ENCODE results near the gene RGS19. TPM values are rescaled to one million over a fixed set of nuclear protein-coding genes. Genes with fewer than 3 reads are reported as not detected.
A peak's percentile ranks its signal among the peaks of the same experiment; 100 is the strongest.

The RGS19 gene
- total RNA-seq, 1 experiment from 2014 or later = 12.8 TPM

- H3K36me3 Mint-ChIP-seq (ENCODE audit: insufficient read depth in 1 of 3, low read depth in 3 of 3) = no peaks in the 10 kb centered on the region; a peak in 1 of 7 replicates
These were observed 38.1 kb downstream of the RGS19 start for GRCh38 chr20:64041040-64041780.

More at GRCh38 chr20:64041040-64041780, 38.1 kb downstream of the RGS19 start:
- no peak overlapping the region for H3K4ac ChIP-seq (ENCODE audit: low read depth, low read length)
- H3K9me3 ChIP-seq (ENCODE audit: control insufficient read depth, low read depth, low read length) = no peaks in the 10 kb centered on the region
- no peak overlapping the region for H3K56ac ChIP-seq (ENCODE audit: insufficient read length, low read depth, low read length)
- no peaks in the 10 kb centered on the region for H4K20me1 ChIP-seq (ENCODE audit: control insufficient read depth, insufficient read depth, insufficient read length)
- no peaks in the 10 kb centered on the region for H3K79me2 ChIP-seq (ENCODE audit: insufficient read depth, low read length)
- peaks cover 18% of the 10 kb centered on the region; the same call in 1 of the 2 replicates for H3K27me3 ChIP-seq (ENCODE audit: insufficient read depth, low read length)
- H3K27ac Mint-ChIP-seq = no peak overlapping the region
- no peak for TF ChIP-seq CTCF (conservative IDR thresholded peaks at IDR 0.05)
- no peak overlapping the region; the same call in 1 of the 2 replicates for H3K14ac ChIP-seq (ENCODE audit: insufficient read depth, low read length)
- DNase-seq = no peak
- no peak overlapping the region for H2BK20ac ChIP-seq (ENCODE audit: low read depth, low read length, poor library complexity, severe bottlenecking)
- H4K8ac ChIP-seq (replicated peaks; ENCODE audit: insufficient read length, low read depth, low read length) = no peak overlapping the region
- H2BK12ac ChIP-seq (ENCODE audit: insufficient read length, low read depth, low read length) = no peak overlapping the region
- no peaks in the 10 kb centered on the region for H3K79me1 ChIP-seq (ENCODE audit: insufficient read depth, low read depth, low read length, poor library complexity, severe bottlenecking)
- H3K9me3 Mint-ChIP-seq = peaks cover 0 to 2% of the 10 kb centered on the region in 2 experiments; a peak in 2 of 5 replicates
- H3K27me3 Mint-ChIP-seq (ENCODE audit: low read depth) = peaks cover 72% of the 10 kb centered on the region
- peaks cover 25 to 31% of the 10 kb centered on the region in 2 experiments for H3K4me1 Mint-ChIP-seq
- H3K27ac ChIP-seq (ENCODE audit: insufficient read length, low read depth, low read length) = no peak overlapping the region
- no peak overlapping the region for H3K18ac ChIP-seq (ENCODE audit: insufficient read length, low read depth, low read length)
- H2AK5ac ChIP-seq (ENCODE audit: insufficient read length, low read length) = no peak overlapping the region
- H3K4me1 ChIP-seq (ENCODE audit: insufficient read depth, low read length) = peaks cover 5% of the 10 kb centered on the region; the same call in 1 of the 2 replicates
- peaks cover 14% of the 10 kb centered on the region for H3K23me2 ChIP-seq (ENCODE audit: insufficient read length, low read depth, low read length, poor library complexity, severe bottlenecking)
- H3K9ac ChIP-seq (ENCODE audit: extremely low read depth, insufficient read length, low read length) = no peak overlapping the region
- no peak overlapping the region for H2BK5ac ChIP-seq (ENCODE audit: insufficient read length, low read length)
- H3K4me2 ChIP-seq (ENCODE audit: insufficient read depth, insufficient read length, low read length) = no peak overlapping the region
- no peak overlapping the region for H4K5ac ChIP-seq (ENCODE audit: insufficient read length, low read depth, low read length)
- no peak overlapping the region for H2AFZ ChIP-seq (ENCODE audit: low read length)
- H4K91ac ChIP-seq (ENCODE audit: insufficient read length, low read depth, low read length) = no peak overlapping the region
- H3K23ac ChIP-seq (ENCODE audit: insufficient read length, low read depth, low read length) = no peak overlapping the region
- WGBS (ENCODE audit: extremely low coverage, insufficient read length, low lambda C conversion rate) = no CpG with 5 or more reads among the region's 15 CpGs
- no peak overlapping the region for H2BK120ac ChIP-seq (ENCODE audit: low read depth, low read length, poor library complexity, severe bottlenecking)
- peak overlapping the region in 1 of 2 experiments; percentile 46; a peak in 2 of 5 replicates for H3K4me3 Mint-ChIP-seq
- no peak overlapping the region for H2BK15ac ChIP-seq (ENCODE audit: low read depth, low read length)
- H3T11ph ChIP-seq (ENCODE audit: low read length) = no peak overlapping the region

Data from H9 (cell line).